Stimulated activated CD8-positive, alpha-beta memory T cell treated with anti-CD3 and anti-CD28 coated beads, Interleukin-15, amount 100 ng/mL, for 4 hours (primary cell): ENCODE results near the gene RNF41.
"Not testable (repeated sequence)": the region's sequence is repeated elsewhere in the genome, so short reads cannot be mapped to it uniquely, and the experiment has no call there.

Experiments
- DNase-seq, 2 donors: peaks; one replicate each; pipeline ENCODE4 v3.0.0-alpha.2; 2020; ENCODE audit warnings: low read depth in 2 of 2

The RNF41 gene

GRCh38 chr12:56221757-56222530, at the start of gene RNF41:
RNF41 (minus strand) TSS chr12:56221922; CDS start chr12:56214047, 7,875 bp downstream.
- DNase-seq, result peak; percentile 81 to 84

GRCh38 chr12:56271031-56271430, 49.3 kb upstream of the RNF41 start:
- DNase-seq, result no peak

DNA sequence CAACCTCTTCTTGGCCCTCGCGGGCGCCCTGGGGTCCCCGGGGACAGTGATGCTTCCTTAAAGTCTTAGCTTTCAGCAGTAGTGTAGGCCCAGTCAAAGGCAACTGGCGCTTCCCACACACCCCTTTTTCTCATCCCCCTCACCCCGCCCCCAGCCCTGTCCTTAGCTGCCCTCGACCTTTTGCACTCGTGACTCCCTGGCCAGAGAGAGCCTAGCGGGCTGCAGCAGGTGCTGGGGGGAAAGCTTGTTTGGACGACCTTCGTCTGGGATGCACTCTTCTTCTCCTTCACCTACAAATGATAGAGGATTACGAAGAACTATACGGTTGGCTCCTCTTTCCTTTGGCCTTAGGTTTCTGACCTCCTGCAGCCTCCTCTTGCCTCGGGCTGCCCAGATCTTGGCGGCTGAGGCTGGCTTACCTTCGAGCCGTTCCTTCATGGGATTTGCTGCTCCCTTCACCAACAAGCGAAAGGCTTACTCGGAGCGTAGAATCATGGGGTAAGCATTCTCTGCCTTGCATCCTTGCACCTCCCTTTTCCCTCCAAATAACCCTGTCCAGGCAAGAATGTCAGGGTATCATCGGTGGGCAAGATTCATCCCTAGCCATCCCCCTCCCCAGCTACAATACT, 45.8 kb upstream of the RNF41 start:
- no peak for DNase-seq

GRCh38 chr12:56266693-56267442, 45.1 kb upstream of the RNF41 start, which contains the start of gene COQ10A:
COQ10A (plus strand) TSS chr12:56266942; CDS start chr12:56267119, 177 bp downstream.
- DNase-seq, result peak; percentile 73 to 80

DNA sequence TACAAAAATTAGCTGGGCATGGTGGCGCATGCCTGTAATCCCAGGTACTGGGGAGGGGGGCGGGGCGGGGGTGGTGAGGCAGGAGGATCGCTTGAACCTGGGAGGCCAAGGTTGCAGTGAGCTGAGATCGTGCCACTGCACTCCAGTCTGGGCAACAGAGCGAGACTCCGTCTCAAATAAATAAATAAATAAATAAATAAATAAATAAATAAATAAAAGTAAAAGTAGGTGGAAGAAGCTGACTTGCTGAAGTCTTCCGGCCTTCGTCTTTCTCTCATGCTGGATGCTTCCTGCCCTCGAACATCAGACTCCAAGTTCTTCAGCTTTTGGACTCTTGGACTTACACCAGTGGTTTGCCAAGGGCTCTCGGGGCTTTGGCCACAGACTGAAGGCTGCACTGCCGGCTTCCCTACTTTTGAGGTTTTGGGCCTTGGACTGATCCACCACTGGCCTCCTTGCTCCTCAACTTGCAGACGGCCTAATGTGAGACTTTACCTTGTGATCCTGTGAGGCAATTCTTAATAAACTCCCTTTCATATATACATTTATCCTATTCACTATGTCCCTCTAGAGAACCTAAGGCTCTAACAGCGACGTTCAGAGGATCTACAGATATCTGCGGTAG, 44.5 kb upstream of the RNF41 start:
- DNase-seq, result not testable (repeated sequence)

GRCh38 chr12:56262955-56263354, 41.2 kb upstream of the RNF41 start:
- not testable (repeated sequence) for DNase-seq

DNA sequence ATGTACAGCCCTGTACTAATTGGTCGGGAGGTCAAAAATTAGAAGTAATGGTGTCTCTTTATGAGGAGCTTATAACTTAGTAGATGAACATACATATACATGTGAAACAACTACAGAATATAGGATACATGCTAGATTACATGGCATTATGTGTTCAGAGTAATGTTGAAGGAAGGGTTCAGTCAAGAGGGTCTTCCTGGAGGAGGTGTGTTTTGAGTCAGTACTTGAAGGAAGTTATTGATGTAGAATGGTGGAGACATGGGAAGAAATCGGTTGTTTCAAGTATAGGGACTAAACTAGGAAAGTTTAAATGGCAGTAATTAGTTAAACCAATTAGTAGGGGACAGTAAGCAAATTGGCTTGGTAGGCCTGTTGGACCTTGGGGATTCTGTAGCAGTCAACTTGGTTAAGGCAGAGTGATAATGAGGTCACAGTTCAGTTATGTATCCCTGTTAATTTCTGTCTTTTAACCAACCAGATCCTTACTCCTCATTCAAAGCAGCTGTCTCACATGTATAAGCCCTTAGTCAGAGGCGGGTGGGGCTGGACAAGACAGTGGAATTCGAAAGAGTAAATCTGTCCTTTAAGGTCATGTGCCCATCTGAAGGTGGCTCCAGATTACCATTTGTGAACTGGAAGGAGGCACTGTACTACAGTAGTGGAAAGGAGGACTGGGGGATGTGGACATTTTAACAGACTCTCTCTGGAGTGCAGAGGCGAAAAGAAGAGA, 39.9 kb upstream of the RNF41 start:
- no peak for DNase-seq

DNA sequence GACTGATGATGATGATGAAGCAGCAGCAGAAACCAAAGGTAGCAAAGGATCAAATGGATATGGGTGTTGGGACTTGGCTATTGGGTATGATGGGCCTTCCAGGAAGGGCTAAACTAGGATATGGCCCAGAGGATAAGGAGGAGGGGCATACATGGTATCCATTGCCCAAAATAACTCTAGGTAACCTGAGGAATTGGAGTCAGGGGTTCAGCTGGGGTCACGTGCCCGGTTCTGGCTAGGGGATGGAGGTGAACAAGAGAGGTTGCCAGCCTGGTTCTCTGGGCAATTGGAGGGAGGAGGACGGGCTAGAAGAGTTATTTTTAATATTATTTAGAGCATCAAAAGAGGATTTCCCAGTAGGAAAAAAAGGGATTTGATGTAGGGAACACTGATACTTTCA, 39.2 kb upstream of the RNF41 start:
- DNase-seq, result no peak

DNA sequence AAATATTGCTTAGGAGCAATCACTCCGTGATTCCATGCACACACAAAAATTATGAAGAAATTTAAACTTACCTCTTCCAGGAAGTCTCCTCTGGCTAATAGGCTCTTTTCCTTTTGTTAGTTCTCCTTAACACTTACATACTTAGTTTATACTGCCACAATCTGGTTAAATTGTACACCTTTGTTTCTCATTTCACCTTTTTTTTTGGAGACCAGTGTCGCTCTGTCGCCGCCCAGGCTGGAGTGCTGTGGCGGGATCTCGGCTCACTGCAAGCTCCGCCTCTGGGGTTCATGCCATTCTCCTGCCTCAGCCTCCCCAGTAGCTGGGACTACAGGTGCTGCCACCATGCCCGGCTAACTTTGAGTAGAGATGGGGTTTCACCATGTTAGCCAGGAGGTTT, 38.7 kb upstream of the RNF41 start:
- DNase-seq, result no peak

GRCh38 chr12:56258820-56259183, 37.1 kb upstream of the RNF41 start:
- DNase-seq, result no peak

DNA sequence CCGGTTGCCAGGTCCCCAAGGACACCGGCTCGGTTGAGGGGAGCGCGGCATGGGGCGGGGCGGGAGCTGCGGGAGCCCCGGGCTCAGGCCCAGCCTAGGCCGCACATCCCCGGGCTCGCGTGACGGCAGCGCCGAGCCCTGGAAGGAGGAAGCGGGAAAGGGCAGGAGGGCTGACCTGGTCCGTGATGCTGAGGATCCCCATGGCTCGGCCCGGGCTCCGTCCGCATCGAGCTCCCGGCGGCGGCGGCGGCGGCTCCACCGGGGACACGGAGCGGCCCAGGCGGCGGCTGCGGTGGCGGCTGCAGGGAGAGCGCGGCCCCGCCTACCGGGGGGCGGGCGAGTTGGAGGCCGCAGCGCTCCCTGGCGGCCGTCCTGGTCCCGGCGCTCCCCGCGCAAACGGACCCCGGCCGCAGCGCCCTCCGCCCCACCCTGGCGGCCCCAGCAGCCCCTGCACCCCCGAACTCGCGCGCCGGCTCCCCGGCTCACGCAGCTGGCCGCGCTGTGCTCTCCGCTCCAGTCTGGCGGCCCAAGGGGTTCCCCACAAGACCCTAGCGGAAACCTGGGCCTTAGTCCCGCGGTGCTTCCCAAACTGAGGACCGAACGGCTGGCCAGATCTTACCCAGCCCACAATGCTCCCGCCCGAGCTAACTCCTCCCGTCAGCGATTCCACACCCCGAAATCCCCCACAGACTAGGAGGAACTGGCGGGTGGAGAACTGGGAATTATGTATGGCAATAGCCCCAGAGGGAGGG, 36.5 kb upstream of the RNF41 start, which contains the start of gene ANKRD52:
TSS of gene ANKRD52 (minus strand) at position 317 of the 752 bp plus-strand sequence. CDS start at position 202, 115 bp downstream.
- peak; percentile 44 to 65 for DNase-seq

- DNase-seq, result no peak
Measured at GRCh38 chr12:56257491-56258067, 35.9 kb upstream of the RNF41 start.

- no peak for DNase-seq
Measured at GRCh38 chr12:56257071-56257470, 35.3 kb upstream of the RNF41 start.

DNA sequence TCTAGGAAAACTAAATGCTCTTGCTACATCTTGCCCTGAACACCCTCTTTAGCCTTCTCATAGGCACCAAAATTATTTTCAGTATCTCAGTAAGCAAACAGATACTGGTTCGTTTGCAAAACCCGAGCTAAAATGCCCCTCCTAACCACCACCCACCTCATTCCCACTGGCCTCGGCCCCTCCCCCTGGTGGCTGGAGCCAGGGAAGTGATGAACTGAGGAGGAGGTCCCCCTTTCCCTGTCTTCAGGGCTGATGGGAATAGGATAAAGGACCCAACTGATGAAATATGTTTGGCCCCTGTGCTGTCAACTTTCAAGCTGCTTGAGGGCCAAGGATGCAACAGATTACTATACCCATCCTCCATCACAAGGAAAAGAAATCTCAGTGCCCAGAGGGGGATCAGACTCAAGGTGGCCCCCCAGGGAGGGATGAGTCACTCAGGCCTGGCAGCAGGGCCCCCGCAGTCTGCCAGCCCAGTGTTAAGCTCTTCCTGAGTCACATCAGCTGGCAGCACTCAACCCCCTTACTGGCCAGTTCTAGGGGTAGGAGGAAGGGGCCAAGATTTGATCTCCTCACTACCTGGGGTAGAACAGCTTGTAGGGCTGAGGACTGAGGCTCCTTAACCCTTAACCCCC, 34.7 kb upstream of the RNF41 start:
- no peak for DNase-seq

- DNase-seq, result no peak
Measured at GRCh38 chr12:56255671-56256070, 33.9 kb upstream of the RNF41 start.

- no peak for DNase-seq
Measured at GRCh38 chr12:56253091-56253490, 31.4 kb upstream of the RNF41 start.

- no peak for DNase-seq
Measured at GRCh38 chr12:56252649-56253048, 30.9 kb upstream of the RNF41 start.

DNA sequence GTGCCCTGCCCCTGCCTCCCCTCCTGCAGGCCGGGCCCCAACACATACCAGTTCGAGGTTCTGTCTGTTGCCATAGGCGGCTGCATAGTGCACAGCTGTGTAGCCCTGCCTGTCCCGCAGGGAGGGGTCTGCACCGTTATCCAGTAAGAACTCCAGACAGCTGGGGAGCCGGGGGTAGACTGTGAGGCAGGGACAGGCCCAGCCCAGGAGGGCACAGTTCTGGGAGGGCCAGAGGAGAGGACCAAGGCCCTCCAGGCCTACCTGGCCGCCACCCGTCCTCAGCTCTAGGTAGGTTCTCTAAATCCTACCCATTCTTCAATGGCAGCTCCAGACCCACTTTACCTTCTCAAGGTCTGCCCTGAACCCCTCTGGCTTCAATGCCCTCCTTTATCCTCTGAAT, 27.0 kb upstream of the RNF41 start:
- DNase-seq, result no peak

- no peak for DNase-seq
Measured at GRCh38 chr12:56247923-56248322, 26.2 kb upstream of the RNF41 start.

GRCh38 chr12:56244494-56244893, 22.8 kb upstream of the RNF41 start:
- DNase-seq, result no peak
